HG03460 (cell line): ENCODE results near the gene DSE.
A peak's percentile ranks its signal among the peaks of the same experiment; 100 is the strongest.

ENCODE experiments used
- ATAC-seq: cut with Tn5 transposase; IDR thresholded peaks from one replicate; pipeline ENCODE4 v1.9.1; 2021; ENCODE audit not compliant: unreplicated experiment

Gene DSE

GRCh38 chr6:116471531-116471930, 100.8 kb downstream of the DSE start:
- ATAC-seq, result no peak

GRCh38 chr6:116472706-116473105, 102.0 kb downstream of the DSE start:
- ATAC-seq, result no peak

GRCh38 chr6:116475141-116475540, 104.4 kb downstream of the DSE start:
- ATAC-seq, result no peak

GRCh38 chr6:116476002-116476678, 105.4 kb downstream of the DSE start:
- ATAC-seq, result peak; percentile 100

GRCh38 chr6:116482780-116483179, 112.0 kb downstream of the DSE start:
- ATAC-seq, result no peak

GRCh38 chr6:116483616-116484015, 112.9 kb downstream of the DSE start:
- no peak for ATAC-seq

GRCh38 chr6:116485559-116486184, 114.9 kb downstream of the DSE start:
- no peak for ATAC-seq

GRCh38 chr6:116491610-116492330, 121.0 kb downstream of the DSE start:
- no peak for ATAC-seq

GRCh38 chr6:116492331-116493067, 121.8 kb downstream of the DSE start:
- ATAC-seq, result no peak
